Fibroblast of lung (primary cell): ENCODE results near the gene MYDGF.

Experiments used
- CTCF ChIP-seq, 2 donors: IDR thresholded peaks in 1 of 2; conservative IDR thresholded peaks in 1 of 2; 1 replicate in 1 of 2; 2 replicates in 1 of 2; pipeline ENCODE4 v1.5.1; 2011 to 2012; ENCODE audit warnings: low read length in 2 of 2, control low read depth in 1 of 2, inconsistent platforms in 1 of 2, low read depth in 1 of 2, mild to moderate bottlenecking in 1 of 2
- EZH2 ChIP-seq: IDR thresholded peaks from 2 replicates; pipeline ENCODE4 v1.5.1; 2012; ENCODE audit warnings: low read length, control low read depth, mild to moderate bottlenecking; ENCODE audit errors: missing control alignments

DNA sequence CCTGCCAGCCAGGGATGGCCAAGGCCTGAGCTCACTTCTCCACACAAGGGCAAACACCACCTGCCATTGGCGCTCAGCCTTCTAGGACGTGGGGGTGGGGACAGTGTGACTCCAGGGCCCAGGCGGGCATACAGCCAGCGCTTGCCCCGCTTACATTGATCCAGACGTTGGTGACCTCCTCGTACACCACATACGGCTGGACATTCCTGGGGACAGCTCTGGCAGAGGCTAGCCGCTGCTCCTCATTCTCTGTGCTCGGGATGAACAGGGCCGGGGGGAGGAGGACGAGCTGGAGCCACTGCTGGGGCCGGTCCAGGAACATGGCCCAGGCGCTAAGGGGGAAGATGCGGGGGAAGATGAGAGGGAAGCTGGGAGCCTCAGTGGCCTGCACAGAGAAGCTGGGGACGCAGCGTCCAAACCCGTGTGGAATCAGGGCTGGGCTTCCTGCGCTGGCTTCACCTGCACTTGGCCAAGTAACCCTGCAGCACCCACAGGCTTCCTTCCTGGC, 25.1 kb upstream of the MYDGF start:
- TF ChIP-seq CTCF (conservative IDR thresholded peaks at IDR 0.05 in 1 of 2, IDR thresholded peaks at IDR 0.05 in 1 of 2; ENCODE audit: low read depth in 1 of 2, low read length in 2 of 2): no peak
- no peak for TF ChIP-seq EZH2
